GM06990 (cell line): Measurements from ENCODE around the gene MRGPRF.

Experiments
- DNase-seq: peaks from one replicate; pipeline ENCODE4 v3.0.0-alpha.2; 2011; ENCODE audit not compliant: insufficient read length; ENCODE audit errors: extremely low read depth
- H3K27me3 ChIP-seq: replicated peaks from 2 replicates; pipeline ENCODE4 v1.6.0; 2011; ENCODE audit warnings: low read length; ENCODE audit not compliant: control insufficient read depth, insufficient read depth
- H3K36me3 ChIP-seq: 2 replicates; pipeline ENCODE4 v1.5.1; 2011; ENCODE audit warnings: low read length; ENCODE audit not compliant: control insufficient read depth, insufficient read depth
- H3K4me3 ChIP-seq: replicated peaks from 2 replicates; pipeline ENCODE4 v1.5.1; 2011; ENCODE audit warnings: low read depth, mild to moderate bottlenecking, control low read depth, low read length
- CTCF ChIP-seq: IDR thresholded peaks from 2 replicates; pipeline ENCODE4 v1.5.1; 2011; ENCODE audit warnings: low read length, control low read depth, mild to moderate bottlenecking, inconsistent platforms; ENCODE audit not compliant: insufficient read depth, poor library complexity, severe bottlenecking

The MRGPRF gene

GRCh38 chr11:68983801-68984200 is 29.2 kb downstream of the MRGPRF start:
- Histone ChIP-seq H3K27me3 (no peaks in the 10 kb centered on the region; the same call in 1 of the 2 replicates), H3K4me3 (no peak overlapping the region), H3K36me3 (no peaks in the 10 kb centered on the region)
- DNase-seq = no peak
- no peak for TF ChIP-seq CTCF

GRCh38 chr11:68982134-68982533 is 30.9 kb downstream of the MRGPRF start:
- H3K4me3 ChIP-seq = no peak overlapping the region
- no peaks in the 10 kb centered on the region; the same call in 1 of the 2 replicates for H3K27me3 ChIP-seq
- no peak for DNase-seq
- no peak for TF ChIP-seq CTCF
- no peaks in the 10 kb centered on the region for H3K36me3 ChIP-seq

GRCh38 chr11:68980776-68981065 is 32.3 kb downstream of the MRGPRF start, which contains the start of gene MRGPRD:
Gene MRGPRD (minus strand): TSS chr11:68980986. CDS start chr11:68980986, 0 bp downstream.
- DNase-seq = no peak
- no peak for TF ChIP-seq CTCF
- Histone ChIP-seq H3K36me3 (no peaks in the 10 kb centered on the region), H3K4me3 (no peak within 1 kb of the TSS), H3K27me3 (no peaks in the 10 kb centered on the region; the same call in 1 of the 2 replicates)

- H3K36me3 ChIP-seq = no peaks in the 10 kb centered on the region
- TF ChIP-seq CTCF = no peak
- H3K27me3 ChIP-seq = no peaks in the 10 kb centered on the region; the same call in 1 of the 2 replicates
- DNase-seq = no peak
- H3K4me3 ChIP-seq = no peak overlapping the region
These were observed 32.9 kb downstream of the MRGPRF start for GRCh38 chr11:68979931-68980775.

GRCh38 chr11:68978931-68979594 is 34.0 kb downstream of the MRGPRF start:
- DNase-seq = no peak
- no peak for TF ChIP-seq CTCF
- no peaks in the 10 kb centered on the region; the same call in 1 of the 2 replicates for H3K27me3 ChIP-seq
- H3K4me3 ChIP-seq = no peak overlapping the region
- no peaks in the 10 kb centered on the region for H3K36me3 ChIP-seq
